ENCODE measurements around the gene TAC3.
A peak's percentile ranks its signal among the peaks of the same experiment; 100 is the strongest.

The TAC3 gene

DNA sequence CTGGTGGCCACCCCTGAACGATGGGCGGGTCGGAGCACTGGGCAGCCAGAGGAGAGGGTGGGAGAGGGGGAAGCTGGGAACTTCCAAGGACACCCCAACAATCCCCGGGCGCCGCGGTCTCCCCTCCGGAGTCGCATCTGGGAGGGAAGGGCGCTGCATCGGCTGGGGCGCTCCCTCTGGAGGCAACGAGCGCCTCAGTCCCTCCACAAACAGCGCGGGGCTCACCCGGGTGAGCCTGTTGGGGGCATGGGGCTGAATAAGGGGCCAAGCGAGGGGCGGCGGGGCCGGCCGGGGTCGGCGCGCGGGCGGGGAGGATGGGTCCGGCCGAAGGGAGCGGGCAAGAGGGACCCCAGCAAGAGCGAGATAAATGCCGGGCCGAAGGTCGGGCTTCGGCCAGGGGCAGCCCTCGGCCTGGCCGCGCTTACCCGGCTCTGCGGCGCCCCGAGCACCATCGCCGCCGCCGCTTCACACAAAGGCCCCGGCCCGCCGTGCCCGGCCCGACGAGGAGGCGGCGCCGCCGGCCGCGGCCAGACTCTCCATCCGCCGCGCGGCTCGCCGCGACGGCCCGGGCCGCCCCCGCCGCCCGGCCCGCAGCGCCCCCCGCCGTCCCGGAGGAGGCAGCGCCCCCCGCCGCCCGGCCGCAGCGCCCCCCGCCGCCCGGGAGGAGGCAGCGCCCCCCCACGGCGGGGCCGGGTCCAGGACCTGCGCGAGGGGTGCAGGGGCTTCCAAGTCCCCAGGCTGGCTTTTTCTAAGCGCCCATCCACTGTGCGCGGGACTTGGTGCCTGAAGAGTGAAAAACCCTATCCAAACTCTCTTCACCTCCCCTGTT is 10.1 kb downstream of the TAC3 start, which contains the start of gene ZBTB39:
TSS of gene ZBTB39 (minus strand) at position 567 of the 829 bp plus-strand sequence. CDS start 1,629 bp downstream, outside the sequence.
- DNase-seq (ENCODE audit: low read depth, low spot score) = peak; percentile 88

DNA sequence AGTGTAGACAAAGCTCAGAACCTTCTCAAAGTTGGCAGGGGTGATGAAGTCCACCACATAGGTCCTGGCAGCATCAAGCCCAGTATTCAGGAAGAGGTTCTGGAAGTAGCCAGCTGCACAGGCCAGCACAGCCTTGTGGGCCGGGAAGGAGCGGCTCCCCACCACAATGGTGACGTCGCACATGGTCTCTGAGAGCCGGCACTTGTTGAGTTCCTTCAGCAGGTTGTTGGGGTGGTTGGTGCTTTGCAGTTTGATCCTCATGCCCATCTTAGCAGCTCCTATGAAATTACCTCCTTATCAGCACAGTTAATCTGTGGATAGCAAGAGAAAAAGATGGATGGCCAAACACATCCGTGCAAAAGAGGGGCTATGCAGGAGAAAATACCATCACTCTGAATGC is 11.7 kb downstream of the TAC3 start:
- DNase-seq (ENCODE audit: low read depth, low spot score) = no peak

DNA sequence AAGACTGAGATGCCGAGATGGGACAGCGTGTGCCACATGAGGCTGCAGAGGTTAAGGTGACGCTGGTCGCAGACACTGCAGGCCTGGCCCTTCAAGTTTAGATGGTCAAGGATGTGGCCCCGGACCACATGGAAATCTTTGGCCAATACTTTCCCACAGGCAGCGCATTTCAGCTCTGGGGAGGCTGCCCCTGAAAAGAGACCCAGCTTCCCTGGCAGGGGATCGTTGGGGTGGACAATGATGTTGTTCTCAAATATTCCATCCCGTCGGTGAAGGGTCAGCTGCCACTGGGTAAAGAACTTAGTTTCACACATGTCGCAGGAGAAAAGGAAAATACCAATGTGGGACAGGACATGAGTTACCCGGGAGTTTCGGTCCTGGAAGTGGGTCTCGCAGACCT is 12.9 kb downstream of the TAC3 start:
- no peak for DNase-seq (ENCODE audit: low read depth, low spot score)

DNA sequence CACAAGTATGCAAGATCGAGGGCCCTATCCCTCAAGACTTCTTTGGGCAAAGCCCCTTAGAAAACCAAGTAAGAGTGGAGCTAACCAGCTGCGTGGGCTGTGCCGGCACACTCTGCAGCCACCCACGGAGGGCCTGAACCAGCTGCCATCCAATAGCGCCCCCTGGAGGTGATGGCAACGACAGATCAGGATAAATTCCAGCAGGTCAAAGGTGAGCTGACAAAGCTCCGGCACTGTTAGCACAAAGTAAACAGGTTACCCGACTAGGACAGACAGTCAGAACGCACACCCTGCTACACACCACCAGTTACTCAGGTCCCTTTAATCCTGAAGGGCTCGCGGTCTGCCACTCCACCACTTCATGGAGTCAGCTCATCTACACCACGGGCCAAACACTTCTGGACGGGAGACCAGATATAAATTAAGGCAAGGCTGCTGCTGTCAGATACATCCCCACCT is 14.9 kb downstream of the TAC3 start:
- DNase-seq (ENCODE audit: low read depth, low spot score) = peak; percentile 48

DNA sequence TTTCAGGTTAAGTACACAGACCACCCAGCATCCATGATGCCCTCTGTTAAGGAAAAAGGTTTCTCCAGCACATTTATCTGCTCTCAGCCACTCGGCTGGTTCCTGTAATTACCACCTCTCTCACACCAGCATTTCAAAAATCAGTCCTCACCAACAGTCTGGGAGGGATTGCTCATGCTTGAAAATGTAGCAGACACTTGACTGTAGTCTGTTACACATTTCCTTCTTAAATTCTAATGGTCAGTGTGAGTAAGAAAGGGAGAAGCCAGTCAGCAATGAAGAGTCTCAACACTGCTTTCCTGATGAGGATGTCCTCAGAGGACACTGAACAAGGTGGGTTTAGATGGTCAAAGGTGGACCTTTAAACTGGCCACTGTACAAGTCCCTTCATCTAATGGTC is 15.9 kb downstream of the TAC3 start:
- no peak for DNase-seq (ENCODE audit: low read depth, low spot score)

DNA sequence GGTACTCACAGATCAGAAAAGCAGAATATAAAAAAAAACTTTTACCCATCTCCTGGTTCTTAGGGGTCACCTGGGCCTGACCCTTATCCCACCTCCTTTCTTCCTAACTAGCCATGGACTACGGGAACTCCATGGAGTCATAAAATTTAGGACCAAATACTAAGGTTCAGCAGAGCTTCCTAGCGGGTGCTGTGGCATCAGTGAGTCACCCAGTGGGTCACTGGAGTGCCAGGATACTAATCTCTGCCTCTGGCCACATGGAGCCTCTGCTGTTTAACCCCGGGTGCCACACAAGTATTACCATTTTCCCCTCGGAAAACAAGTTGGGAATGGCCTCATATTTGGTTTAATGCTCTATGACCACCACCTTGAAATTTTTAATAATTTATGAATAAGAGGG is 16.9 kb downstream of the TAC3 start:
- DNase-seq (ENCODE audit: low read depth, low spot score) = no peak

DNA sequence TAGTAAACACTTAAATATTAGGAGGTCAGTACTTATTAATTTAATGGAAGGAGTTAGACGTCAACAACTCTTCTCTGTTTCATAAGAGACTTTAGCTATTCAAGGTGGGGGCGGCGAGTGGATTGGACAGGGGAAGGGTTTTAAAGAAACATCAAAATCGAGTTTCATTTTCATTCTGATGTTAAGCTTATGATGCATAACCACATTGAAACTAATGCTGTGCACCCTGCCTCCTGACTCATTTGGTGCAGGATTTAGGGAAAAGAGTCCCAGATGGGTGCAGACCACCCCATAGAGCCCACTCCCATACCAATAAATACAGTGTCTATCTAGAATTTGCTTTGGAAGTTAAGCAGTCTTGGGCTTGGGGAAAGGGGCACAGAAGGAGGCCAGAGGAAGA is 17.3 kb downstream of the TAC3 start:
- DNase-seq (ENCODE audit: low read depth, low spot score) = no peak

DNA sequence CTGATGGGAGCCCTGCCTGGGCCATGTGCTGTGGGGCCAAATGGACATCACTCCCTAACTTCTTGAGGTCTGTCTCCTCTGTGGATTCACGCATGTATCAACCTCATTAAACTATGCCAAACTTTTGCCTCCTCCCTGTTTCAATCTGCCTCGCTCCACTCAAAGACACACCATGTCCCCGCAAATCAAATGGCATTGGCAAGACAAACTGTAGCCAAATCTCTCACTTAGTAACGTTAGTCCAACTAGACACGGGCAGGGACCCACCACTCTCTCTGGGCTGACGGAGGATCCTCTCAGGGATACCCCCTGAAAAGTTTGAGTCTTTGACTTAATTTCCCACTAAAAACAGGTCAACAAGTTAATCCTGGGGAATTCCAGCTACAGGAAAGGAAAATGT is 18.0 kb downstream of the TAC3 start:
- no peak for DNase-seq (ENCODE audit: low read depth, low spot score)

DNA sequence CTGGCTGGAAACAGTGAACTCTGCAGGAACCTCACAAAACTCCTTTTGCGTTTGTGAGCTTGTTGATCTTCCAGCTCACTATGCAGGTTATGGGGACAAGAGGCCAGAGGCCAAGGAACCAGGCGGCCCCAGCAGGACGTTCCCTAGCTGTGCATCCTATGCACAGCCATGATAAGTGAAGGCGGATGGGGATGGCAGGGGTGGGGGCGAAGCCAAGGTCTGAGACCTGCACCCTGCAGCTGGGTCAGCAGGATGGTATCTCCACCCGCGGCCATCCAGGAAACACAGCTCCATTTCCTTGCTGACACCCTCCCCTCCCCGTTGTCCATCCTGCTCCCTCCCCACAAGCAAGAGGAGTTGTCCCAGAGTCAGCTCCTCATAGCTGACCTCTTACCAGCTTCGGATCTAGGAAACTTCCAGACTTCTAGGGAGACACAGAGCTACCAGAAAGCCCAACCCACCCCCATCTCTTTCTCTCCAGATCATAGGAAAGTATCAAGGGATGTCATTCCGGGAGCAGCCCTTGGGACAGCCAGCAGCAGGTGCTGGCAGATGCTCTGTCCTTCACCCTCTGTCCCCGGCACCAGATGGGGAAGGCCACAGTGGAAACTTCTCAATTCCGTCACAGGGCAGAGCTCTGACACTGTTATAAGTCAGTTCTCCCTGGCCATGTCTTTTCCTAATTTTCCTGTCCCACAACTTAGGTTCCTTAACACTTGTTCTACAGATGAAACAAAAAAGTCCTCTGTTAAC is 19.4 kb downstream of the TAC3 start:
- no peak for DNase-seq (ENCODE audit: low read depth, low spot score)

DNA sequence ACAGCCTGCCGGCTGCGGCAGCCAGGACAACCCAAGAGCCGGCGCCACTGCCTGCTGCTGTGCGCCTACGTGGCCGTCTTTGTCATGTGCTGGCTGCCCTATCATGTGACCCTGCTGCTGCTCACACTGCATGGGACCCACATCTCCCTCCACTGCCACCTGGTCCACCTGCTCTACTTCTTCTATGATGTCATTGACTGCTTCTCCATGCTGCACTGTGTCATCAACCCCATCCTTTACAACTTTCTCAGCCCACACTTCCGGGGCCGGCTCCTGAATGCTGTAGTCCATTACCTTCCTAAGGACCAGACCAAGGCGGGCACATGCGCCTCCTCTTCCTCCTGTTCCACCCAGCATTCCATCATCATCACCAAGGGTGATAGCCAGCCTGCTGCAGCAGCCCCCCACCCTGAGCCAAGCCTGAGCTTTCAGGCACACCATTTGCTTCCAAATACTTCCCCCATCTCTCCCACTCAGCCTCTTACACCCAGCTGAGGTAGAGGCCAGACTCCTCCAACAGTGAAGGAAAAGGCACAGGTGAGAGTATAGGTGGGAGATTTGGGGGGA is 20.3 kb downstream of the TAC3 start:
- DNase-seq (ENCODE audit: low read depth, low spot score) = no peak

DNA sequence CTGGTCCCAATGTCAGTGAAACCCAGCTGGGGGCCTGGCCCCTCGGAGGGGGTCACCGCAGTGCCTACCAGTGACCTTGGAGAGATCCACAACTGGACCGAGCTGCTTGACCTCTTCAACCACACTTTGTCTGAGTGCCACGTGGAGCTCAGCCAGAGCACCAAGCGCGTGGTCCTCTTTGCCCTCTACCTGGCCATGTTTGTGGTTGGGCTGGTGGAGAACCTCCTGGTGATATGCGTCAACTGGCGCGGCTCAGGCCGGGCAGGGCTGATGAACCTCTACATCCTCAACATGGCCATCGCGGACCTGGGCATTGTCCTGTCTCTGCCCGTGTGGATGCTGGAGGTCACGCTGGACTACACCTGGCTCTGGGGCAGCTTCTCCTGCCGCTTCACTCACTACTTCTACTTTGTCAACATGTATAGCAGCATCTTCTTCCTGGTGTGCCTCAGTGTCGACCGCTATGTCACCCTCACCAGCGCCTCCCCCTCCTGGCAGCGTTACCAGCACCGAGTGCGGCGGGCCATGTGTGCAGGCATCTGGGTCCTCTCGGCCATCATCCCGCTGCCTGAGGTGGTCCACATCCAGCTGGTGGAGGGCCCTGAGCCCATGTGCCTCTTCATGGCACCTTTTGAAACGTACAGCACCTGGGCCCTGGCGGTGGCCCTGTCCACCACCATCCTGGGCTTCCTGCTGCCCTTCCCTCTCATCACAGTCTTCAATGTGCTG is 21.0 kb downstream of the TAC3 start:
- DNase-seq (ENCODE audit: low read depth, low spot score) = no peak

DNA sequence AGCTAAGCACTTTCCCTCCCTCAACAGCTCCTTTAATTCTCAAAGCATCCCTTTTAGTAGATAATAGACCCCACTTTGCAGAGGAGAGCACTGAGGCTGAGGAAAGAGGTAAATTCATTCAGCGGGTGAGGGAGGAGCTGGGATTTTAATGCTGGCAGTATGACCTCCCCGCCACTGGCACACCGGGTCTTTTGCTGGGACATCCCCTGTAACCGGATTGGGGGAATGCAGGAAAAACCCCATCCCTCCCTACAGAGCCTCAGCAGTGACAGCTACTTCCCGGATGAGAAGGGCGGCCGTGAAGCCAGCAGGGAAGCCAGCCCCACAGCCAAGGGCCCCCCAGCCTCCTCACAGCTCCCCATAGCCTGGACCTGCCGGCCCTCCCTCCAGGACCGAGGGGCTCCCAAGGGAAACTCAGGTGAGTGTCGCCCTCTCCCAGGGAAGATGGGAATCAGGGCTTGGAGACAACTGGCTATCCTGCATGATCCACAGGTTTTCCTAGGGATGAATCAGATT is 22.0 kb downstream of the TAC3 start:
- DNase-seq (ENCODE audit: low read depth, low spot score) = no peak

DNA sequence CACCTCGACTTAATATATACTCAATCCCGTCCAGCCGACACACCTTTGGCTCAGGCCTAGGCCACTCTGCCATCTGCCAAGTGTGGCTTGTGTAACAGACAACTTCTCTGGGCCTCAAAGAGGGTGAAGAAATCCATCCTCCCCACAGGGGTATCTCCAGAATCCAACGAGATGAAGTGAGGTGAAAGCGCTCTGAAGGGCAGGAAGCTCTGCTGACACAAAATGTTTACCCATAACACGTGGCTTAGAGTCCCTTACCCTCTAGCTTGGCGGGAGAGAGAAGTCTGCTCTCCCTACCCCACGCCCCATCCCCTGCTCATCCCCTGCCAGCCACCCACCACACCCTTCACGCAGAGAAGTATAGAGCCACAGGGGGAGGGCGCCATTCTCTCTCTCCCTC is 23.0 kb downstream of the TAC3 start:
- no peak for DNase-seq (ENCODE audit: low read depth, low spot score)

DNA sequence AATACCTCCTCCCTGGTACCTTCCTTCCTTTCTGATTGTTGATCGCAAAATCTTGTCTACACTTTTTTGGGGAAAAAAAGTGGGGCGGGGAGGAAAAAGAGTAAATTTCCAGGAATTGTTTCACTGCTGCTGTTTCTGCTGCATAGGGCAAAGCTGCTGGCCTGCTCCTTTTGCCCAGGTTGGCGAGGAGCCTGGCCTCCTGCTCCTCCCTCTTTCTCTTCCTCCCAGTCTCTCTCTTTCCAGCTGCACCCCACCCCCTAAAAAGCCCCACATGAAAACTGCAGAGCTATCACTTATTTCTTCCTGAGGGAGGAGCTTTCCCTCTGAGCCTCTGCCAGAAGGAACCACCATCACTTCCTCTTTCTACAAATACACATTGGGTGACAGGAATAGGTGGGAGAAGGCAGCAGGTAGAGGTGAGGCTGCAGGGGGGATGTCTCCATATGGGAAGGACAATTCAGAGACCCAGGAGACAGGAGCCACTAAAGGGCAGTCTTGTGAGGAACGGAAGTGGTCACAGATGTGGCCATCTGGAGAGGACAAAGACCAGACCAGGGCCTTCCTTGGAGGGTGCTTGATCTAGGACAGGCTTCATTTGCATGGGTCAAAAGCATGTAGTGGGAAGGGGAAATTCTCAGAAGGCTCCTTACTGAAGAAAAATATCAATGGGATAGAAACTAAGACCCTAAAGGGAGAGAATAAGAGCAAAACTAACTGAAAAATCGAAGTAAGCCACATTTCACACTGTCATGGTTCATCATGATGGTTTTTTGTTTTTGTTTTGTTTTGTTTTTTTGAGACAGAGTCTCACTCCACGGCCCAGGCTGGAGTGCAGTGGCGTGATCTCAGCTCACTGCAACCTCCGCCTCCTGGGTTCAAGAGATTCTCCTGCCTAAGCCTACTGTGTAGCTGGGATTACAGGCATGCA is 24.7 kb downstream of the TAC3 start:
- DNase-seq (ENCODE audit: low read depth, low spot score) = no peak

DNA sequence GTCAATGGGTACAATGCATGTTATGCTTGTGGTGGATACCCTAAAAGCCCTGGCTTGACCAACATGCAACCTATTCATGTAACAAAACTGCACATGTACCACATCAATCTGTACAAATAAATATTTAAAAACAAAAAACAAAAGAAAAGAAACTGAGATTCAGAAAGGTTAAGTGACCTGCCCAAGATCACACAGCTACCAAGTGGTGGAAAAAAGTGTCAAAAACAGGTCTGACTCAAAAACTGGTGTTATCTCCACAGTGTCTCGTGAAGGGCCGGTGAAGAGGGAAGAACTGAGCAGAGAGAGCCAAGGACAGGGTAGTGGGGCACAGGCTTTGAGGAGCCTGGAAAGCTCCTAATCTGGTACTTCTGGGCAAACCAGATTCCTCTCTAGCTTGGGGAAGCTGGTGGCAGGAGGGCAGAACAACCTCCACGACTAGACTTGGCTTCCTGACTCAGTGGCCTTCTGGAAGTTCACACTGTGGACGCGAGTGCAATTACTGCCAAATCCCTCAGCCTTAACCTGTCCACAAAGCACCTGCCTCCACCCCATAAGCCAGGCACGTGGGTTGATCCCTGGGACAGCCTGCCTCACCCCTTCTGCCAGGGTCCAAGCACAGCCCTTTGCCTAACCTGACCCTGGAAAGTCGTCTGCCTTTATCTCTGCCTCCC is 25.5 kb downstream of the TAC3 start:
- no peak for DNase-seq (ENCODE audit: low read depth, low spot score)

DNA sequence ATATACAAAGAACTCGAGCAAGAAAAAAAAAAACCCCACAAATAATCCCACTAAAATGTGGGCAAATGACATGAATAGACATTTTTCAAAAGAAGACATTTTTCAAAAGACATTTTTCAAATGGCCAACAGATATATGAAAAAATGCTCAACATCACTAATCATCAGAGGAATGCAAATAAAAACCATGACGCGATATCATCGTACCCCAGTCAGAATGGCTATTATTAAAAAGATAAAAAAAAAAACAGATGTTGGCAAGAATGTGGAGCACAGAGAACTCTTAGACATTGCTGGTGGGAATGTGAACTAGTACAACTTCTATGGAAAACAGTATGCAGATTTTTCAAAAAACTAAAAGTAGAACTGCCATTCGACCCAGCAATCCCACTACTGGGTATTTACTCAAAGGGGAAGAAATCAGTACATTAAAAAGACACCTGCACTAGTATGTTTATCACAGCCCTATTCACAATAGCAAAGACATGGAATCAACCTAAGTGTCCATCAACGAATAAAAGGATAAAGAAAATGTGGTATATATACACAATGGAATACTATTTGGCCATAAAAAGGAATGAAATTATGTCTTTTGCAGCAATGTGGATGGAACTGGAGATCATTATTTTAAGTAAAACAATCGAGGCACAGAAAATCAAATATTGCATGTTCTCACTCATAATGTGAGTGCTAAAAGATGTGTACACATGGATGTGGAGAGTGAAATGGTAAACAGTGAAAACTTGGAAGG is 26.3 kb downstream of the TAC3 start:
- DNase-seq (ENCODE audit: low read depth, low spot score) = no peak

DNA sequence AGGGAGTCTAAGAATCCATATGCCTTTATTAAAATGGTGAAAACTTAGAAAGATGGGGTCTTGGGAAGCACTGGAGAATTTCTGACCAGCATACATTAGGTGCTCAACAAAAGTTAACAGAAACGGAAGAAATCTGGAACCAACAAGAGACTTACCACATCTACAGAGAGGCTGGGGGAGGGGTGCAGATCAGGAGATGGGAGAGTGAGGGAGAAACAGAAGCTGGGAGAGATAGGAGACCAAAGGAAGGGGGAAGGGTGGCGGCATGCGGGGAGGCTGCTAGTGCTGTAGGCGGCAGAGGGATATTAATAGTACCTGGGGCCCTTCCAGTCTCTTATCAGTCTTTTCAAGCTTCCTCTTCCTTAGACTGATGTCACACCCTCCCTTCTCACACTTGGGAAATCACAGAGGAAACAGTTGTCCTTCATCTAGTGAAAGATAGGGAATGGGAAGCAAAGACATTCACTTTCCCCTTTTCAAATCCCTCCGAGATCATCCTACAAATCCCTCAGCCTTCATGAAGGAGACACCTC is 28.1 kb downstream of the TAC3 start:
- no peak for DNase-seq (ENCODE audit: low read depth, low spot score)

DNA sequence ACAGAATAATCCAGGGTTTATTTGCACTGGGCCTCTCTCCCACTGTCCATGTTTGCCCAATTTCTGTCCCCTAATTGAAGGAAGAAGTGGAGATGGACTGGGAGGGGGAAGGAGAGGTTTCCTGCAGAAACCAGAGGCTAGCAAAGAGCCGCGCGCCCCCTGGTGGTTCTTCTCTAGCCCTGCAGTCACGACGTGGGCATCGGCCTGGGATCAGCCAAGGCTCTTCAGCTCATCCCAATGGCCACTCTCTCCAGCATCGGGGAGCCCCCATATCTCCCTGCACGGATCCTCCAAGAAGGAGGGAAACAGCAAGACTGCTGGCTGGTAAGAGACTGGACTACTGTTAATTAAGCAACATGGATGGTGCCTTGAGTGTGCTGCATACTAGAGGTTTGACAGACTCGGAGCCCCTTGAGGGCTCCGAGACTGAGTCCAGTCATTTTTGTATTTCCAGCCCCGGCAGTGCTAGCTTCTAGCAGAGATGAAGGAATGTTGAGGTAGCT is 28.7 kb downstream of the TAC3 start:
- DNase-seq (ENCODE audit: low read depth, low spot score) = peak; percentile 86

DNA sequence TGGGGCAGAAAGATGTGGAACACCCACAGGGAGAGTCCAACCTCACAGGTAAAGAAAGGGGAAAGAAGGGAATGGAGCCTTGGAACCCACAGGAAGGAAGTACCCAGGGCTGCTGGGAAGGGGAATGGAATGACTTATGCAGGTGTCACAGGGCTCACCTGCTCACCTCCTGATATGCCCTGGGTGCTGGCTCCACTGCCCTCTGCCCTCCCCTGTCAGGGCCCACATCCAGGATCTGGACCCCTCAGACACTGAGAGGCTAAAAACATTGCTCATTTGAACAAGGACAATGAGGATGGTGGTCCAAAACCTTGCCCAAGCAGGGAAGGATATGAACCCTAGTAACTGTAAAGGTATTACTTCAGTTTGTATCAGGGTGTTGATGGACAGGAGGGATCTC is 29.3 kb downstream of the TAC3 start:
- no peak for DNase-seq (ENCODE audit: low read depth, low spot score)

Measured in astrocyte of the hippocampus (primary cell).